ENCODE data around the gene ANKLE1. TPM values are rescaled to one million over a fixed set of nuclear protein-coding genes. Genes with fewer than 3 reads are reported as not detected.

Gene ANKLE1
- total and polyA plus RNA-seq, 3 experiments from 2014 or later: 0.47 to 16.2 (median 15.2) TPM

GRCh38 chr19:17314007-17314593, 32.4 kb downstream of the ANKLE1 start:
- peaks cover 0 to 2% of the 10 kb centered on the region in 2 donors for H3K27me3 Mint-ChIP-seq
- ChIA-PET POLR2A (no interaction called here), CTCF (interaction anchor here (0.9 kb wide), 1 partner anchor 92 kb away, joined by 3 read pairs; the partner anchor contains the start of gene BST2)
- no peaks in the 10 kb centered on the region for H3K9me3 ChIP-seq (ENCODE audit: low read length)
- no peak overlapping the region for H3K27ac Mint-ChIP-seq
- H3K4me1 ChIP-seq (ENCODE audit: insufficient read depth, low read length): peaks cover 11% of the 10 kb centered on the region
- peaks cover 0 to 55% (median 0%) of the 10 kb centered on the region in 3 donors for H3K36me3 Mint-ChIP-seq
- no peak for DNase-seq
- H3K4me1 Mint-ChIP-seq: peaks cover 21 to 27% (median 22%) of the 10 kb centered on the region in 3 donors
- H3K27ac ChIP-seq (ENCODE audit: low read depth, low read length): no peak overlapping the region
- peak overlapping the region in 1 of 7 donors; percentile 33 for H3K4me3 Mint-ChIP-seq
- H3K36me3 ChIP-seq (ENCODE audit: insufficient read depth, low read length): peaks cover 20% of the 10 kb centered on the region
- no peaks in the 10 kb centered on the region for H3K9me3 Mint-ChIP-seq
- H3K27me3 ChIP-seq (ENCODE audit: insufficient read depth, low read length, poor library complexity, severe bottlenecking): no peaks in the 10 kb centered on the region
- no peak overlapping the region for H3K4me3 ChIP-seq (ENCODE audit: low read length)

- Mint-ChIP-seq H3K4me3 (no peak overlapping the region), H3K4me1 (peaks cover 0 to 10% (median 9%) of the 10 kb centered on the region in 3 donors), H3K27ac (no peak overlapping the region), H3K9me3 (no peaks in the 10 kb centered on the region), H3K27me3 (no peaks in the 10 kb centered on the region), H3K36me3 (peaks cover 0 to 59% (median 5%) of the 10 kb centered on the region in 3 donors)
- Histone ChIP-seq H3K27ac (ENCODE audit: low read depth, low read length) (no peak overlapping the region), H3K9me3 (ENCODE audit: low read length) (no peaks in the 10 kb centered on the region), H3K27me3 (ENCODE audit: insufficient read depth, low read length, poor library complexity, severe bottlenecking) (no peaks in the 10 kb centered on the region), H3K4me3 (ENCODE audit: low read length) (no peak overlapping the region), H3K36me3 (ENCODE audit: insufficient read depth, low read length) (peaks cover 15% of the 10 kb centered on the region), H3K4me1 (ENCODE audit: insufficient read depth, low read length) (no peaks in the 10 kb centered on the region)
- CTCF ChIA-PET: interaction anchor here (0.6 kb wide), 1 partner anchor 26 kb away, joined by 3 read pairs; no protein-coding TSS in a partner anchor
- no peak for DNase-seq
- POLR2A ChIA-PET: no interaction called here
These were observed 37.3 kb downstream of the ANKLE1 start for GRCh38 chr19:17318966-17319365.

- Histone ChIP-seq H3K4me3 (ENCODE audit: low read length) (no peak overlapping the region), H3K36me3 (ENCODE audit: insufficient read depth, low read length) (peaks cover 8% of the 10 kb centered on the region), H3K27ac (ENCODE audit: low read depth, low read length) (no peak overlapping the region), H3K27me3 (ENCODE audit: insufficient read depth, low read length, poor library complexity, severe bottlenecking) (no peaks in the 10 kb centered on the region), H3K4me1 (ENCODE audit: insufficient read depth, low read length) (no peaks in the 10 kb centered on the region), H3K9me3 (ENCODE audit: low read length) (no peaks in the 10 kb centered on the region)
- peaks cover 0 to 52% (median 5%) of the 10 kb centered on the region in 3 donors for H3K36me3 Mint-ChIP-seq
- H3K4me1 Mint-ChIP-seq: peaks cover 0 to 10% (median 9%) of the 10 kb centered on the region in 3 donors
- no peak overlapping the region for H3K4me3 Mint-ChIP-seq
- no peaks in the 10 kb centered on the region for H3K27me3 Mint-ChIP-seq
- DNase-seq: no peak
- H3K27ac Mint-ChIP-seq: no peak overlapping the region
- H3K9me3 Mint-ChIP-seq: no peaks in the 10 kb centered on the region
- CTCF ChIA-PET: no interaction called here
- POLR2A ChIA-PET: no interaction called here
These were observed 38.0 kb downstream of the ANKLE1 start for GRCh38 chr19:17319473-17320238.

GRCh38 chr19:17320435-17320834, 38.7 kb downstream of the ANKLE1 start:
- Histone ChIP-seq H3K9me3 (ENCODE audit: low read length) (no peaks in the 10 kb centered on the region), H3K27ac (ENCODE audit: low read depth, low read length) (no peak overlapping the region), H3K4me1 (ENCODE audit: insufficient read depth, low read length) (no peaks in the 10 kb centered on the region), H3K4me3 (ENCODE audit: low read length) (no peak overlapping the region), H3K27me3 (ENCODE audit: insufficient read depth, low read length, poor library complexity, severe bottlenecking) (no peaks in the 10 kb centered on the region), H3K36me3 (ENCODE audit: insufficient read depth, low read length) (peaks cover 6% of the 10 kb centered on the region)
- Mint-ChIP-seq H3K36me3 (peaks cover 0 to 48% (median 5%) of the 10 kb centered on the region in 3 donors), H3K27ac (no peak overlapping the region), H3K9me3 (no peaks in the 10 kb centered on the region), H3K4me1 (peaks cover 0 to 10% (median 9%) of the 10 kb centered on the region in 3 donors), H3K4me3 (no peak overlapping the region), H3K27me3 (no peaks in the 10 kb centered on the region)
- DNase-seq: no peak
- POLR2A ChIA-PET: no interaction called here
- CTCF ChIA-PET: interaction anchor here (0.9 kb wide), 1 partner anchor 11 kb away, joined by 3 read pairs; the partner anchor contains the start of gene DDA1

GRCh38 chr19:17321655-17322489, 40.2 kb downstream of the ANKLE1 start:
- Histone ChIP-seq H3K4me1 (ENCODE audit: insufficient read depth, low read length) (no peaks in the 10 kb centered on the region), H3K36me3 (ENCODE audit: insufficient read depth, low read length) (no peaks in the 10 kb centered on the region), H3K27ac (ENCODE audit: low read depth, low read length) (no peak overlapping the region), H3K9me3 (ENCODE audit: low read length) (no peaks in the 10 kb centered on the region), H3K4me3 (ENCODE audit: low read length) (no peak overlapping the region), H3K27me3 (ENCODE audit: insufficient read depth, low read length, poor library complexity, severe bottlenecking) (no peaks in the 10 kb centered on the region)
- H3K4me1 Mint-ChIP-seq: peaks cover 0 to 10% (median 9%) of the 10 kb centered on the region in 3 donors
- POLR2A ChIA-PET: no interaction called here
- H3K27ac Mint-ChIP-seq: no peak overlapping the region
- no peaks in the 10 kb centered on the region for H3K27me3 Mint-ChIP-seq
- DNase-seq: no peak
- H3K36me3 Mint-ChIP-seq: peaks cover 0 to 38% (median 5%) of the 10 kb centered on the region in 3 donors
- CTCF ChIA-PET: interaction anchor here (1.1 to 1.3 kb wide), 2 partner anchors 12 to 174 kb away, joined by 3 read pairs; no protein-coding TSS in a partner anchor
- H3K9me3 Mint-ChIP-seq: no peaks in the 10 kb centered on the region
- no peak overlapping the region for H3K4me3 Mint-ChIP-seq

- H3K27me3 Mint-ChIP-seq: no peaks in the 10 kb centered on the region
- H3K9me3 Mint-ChIP-seq: no peaks in the 10 kb centered on the region
- Histone ChIP-seq H3K9me3 (ENCODE audit: low read length) (no peaks in the 10 kb centered on the region), H3K27me3 (ENCODE audit: insufficient read depth, low read length, poor library complexity, severe bottlenecking) (no peaks in the 10 kb centered on the region), H3K27ac (ENCODE audit: low read depth, low read length) (no peak overlapping the region), H3K4me3 (ENCODE audit: low read length) (no peak overlapping the region), H3K36me3 (ENCODE audit: insufficient read depth, low read length) (no peaks in the 10 kb centered on the region), H3K4me1 (ENCODE audit: insufficient read depth, low read length) (no peaks in the 10 kb centered on the region)
- no peak overlapping the region for H3K4me3 Mint-ChIP-seq
- H3K36me3 Mint-ChIP-seq: peaks cover 0 to 31% (median 5%) of the 10 kb centered on the region in 3 donors
- H3K27ac Mint-ChIP-seq: no peak overlapping the region
- H3K4me1 Mint-ChIP-seq: peaks cover 0 to 12% (median 9%) of the 10 kb centered on the region in 3 donors
- ChIA-PET CTCF (no interaction called here), POLR2A (no interaction called here)
- DNase-seq: no peak
These were observed 41.2 kb downstream of the ANKLE1 start for GRCh38 chr19:17322854-17323253.

GRCh38 chr19:17323300-17323963, 41.7 kb downstream of the ANKLE1 start:
- ChIA-PET CTCF (no interaction called here), POLR2A (no interaction called here)
- DNase-seq: no peak
- Mint-ChIP-seq H3K4me1 (peaks cover 0 to 14% (median 9%) of the 10 kb centered on the region in 3 donors), H3K9me3 (no peaks in the 10 kb centered on the region), H3K27ac (no peak overlapping the region), H3K36me3 (peaks cover 0 to 30% (median 5%) of the 10 kb centered on the region in 3 donors), H3K27me3 (no peaks in the 10 kb centered on the region), H3K4me3 (peak overlapping the region in 1 of 7 donors; percentile 19)
- no peaks in the 10 kb centered on the region for H3K27me3 ChIP-seq (ENCODE audit: insufficient read depth, low read length, poor library complexity, severe bottlenecking)
- no peak overlapping the region for H3K4me3 ChIP-seq (ENCODE audit: low read length)
- no peaks in the 10 kb centered on the region for H3K9me3 ChIP-seq (ENCODE audit: low read length)
- no peak overlapping the region for H3K27ac ChIP-seq (ENCODE audit: low read depth, low read length)
- no peaks in the 10 kb centered on the region for H3K4me1 ChIP-seq (ENCODE audit: insufficient read depth, low read length)
- H3K36me3 ChIP-seq (ENCODE audit: insufficient read depth, low read length): no peaks in the 10 kb centered on the region
